ENCODE data around the gene ZDHHC21.

DNA sequence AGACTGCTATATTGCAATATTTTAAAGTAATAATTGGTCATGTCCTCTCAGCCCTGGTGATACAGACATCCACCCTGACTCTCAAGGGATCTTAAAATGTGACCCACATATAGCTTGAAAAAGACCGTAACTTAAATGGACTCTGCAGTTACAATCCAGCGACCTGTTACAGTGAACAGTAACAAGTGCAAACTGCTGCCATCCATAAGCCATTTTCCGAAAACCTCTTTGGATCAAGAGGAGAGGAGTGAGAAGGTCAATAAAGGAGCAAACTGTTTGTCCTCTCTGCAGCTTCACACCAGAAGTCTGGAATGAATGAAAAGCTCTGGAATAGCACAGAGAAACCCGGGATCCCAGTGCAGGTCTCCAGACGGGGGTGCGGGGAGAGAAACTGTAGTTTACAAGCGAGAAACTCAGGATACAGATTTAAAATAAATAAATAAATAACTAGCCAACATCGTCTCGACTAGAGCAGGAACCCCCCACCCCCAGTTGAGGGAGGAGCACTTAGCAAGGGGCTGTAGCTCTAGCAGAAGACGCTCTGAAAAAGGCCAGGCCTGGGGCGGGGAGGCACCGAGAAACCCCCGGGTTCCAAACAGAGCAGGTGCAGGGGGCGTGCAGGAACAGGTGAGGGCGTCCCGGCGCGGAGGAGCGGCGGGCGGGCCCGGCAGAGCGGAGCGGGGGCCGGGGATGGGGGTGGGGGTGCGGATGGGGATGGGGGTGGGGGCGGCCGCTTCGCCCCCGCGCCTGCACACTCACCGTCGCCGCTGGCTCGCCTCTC is 572 bp downstream of the ZDHHC21 start:
- TF ChIP-seq EP300 (IDR thresholded peaks at IDR 0.05; ENCODE audit: borderline replicate concordance) (no peak), TCF12 (IDR thresholded peaks at IDR 0.05; ENCODE audit: low read depth) (no peak), MAX (IDR thresholded peaks at IDR 0.05) (no peak)

Measured in Ishikawa (cell line).